Fibroblast of lung (primary cell): Measurements from ENCODE around the gene FOXS1.

Source experiments
- CTCF ChIP-seq, 2 donors: IDR thresholded peaks in 1 of 2; conservative IDR thresholded peaks in 1 of 2; 1 replicate in 1 of 2; 2 replicates in 1 of 2; pipeline ENCODE4 v1.5.1; 2011 to 2012; ENCODE audit warnings: low read length in 2 of 2, control low read depth in 1 of 2, inconsistent platforms in 1 of 2, low read depth in 1 of 2, mild to moderate bottlenecking in 1 of 2
- EZH2 ChIP-seq: IDR thresholded peaks from 2 replicates; pipeline ENCODE4 v1.5.1; 2012; ENCODE audit warnings: low read length, control low read depth, mild to moderate bottlenecking; ENCODE audit errors: missing control alignments

GRCh38 chr20:31846793-31847138, 1.4 kb upstream of the FOXS1 start:
- TF ChIP-seq CTCF (conservative IDR thresholded peaks at IDR 0.05 in 1 of 2, IDR thresholded peaks at IDR 0.05 in 1 of 2; ENCODE audit: low read depth in 1 of 2, low read length in 2 of 2) (no peak), EZH2 (no peak)
